ENCODE data around the gene THSD4.

DNA sequence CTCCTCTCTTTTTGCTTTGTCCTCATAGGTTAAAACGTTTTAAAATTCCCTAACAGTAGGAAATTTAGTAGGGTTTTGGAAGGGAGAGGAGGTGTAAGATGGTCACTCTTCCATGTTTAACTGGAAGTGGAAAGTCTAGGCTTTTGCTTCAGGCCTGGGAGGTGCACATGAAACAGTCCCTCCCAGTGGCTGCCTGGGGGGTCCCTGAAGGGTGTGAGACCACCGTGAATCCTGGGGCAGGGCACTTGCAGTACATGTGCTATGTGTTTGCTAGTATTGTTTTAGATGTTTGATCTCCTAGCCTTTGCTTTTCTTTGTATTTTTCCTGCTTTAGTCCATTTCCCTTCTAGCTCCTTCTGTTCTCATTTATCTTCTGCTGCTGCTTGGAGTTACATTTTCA, 178.5 kb downstream of the THSD4 start:
- TF ChIP-seq, protein P1, sequence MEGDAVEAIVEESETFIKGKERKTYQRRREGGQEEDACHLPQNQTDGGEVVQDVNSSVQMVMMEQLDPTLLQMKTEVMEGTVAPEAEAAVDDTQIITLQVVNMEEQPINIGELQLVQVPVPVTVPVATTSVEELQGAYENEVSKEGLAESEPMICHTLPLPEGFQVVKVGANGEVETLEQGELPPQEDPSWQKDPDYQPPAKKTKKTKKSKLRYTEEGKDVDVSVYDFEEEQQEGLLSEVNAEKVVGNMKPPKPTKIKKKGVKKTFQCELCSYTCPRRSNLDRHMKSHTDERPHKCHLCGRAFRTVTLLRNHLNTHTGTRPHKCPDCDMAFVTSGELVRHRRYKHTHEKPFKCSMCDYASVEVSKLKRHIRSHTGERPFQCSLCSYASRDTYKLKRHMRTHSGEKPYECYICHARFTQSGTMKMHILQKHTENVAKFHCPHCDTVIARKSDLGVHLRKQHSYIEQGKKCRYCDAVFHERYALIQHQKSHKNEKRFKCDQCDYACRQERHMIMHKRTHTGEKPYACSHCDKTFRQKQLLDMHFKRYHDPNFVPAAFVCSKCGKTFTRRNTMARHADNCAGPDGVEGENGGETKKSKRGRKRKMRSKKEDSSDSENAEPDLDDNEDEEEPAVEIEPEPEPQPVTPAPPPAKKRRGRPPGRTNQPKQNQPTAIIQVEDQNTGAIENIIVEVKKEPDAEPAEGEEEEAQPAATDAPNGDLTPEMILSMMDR (IDR thresholded peaks at IDR 0.05), result no peak
- TF ChIP-seq POLR2A (IDR thresholded peaks at IDR 0.05), result no peak
